Esophagus mucosa (tissue), 1 donor: ENCODE data around the gene HTT. TPM values are rescaled to one million over a fixed set of nuclear protein-coding genes. Genes with fewer than 3 reads are reported as not detected.
A peak's percentile ranks its signal among the peaks of the same experiment; 100 is the strongest.
"Not testable (repeated sequence)": the region's sequence is repeated elsewhere in the genome, so short reads cannot be mapped to it uniquely, and the experiment has no call there.

Experiments
- ATAC-seq: fragments of 200-7000 bp; cut with Tn5 transposase; one replicate; pipeline ENCODE4 v1.9.1; 2020
- total RNA-seq: library from RNA; stranded (reverse); gene quantifications from one replicate; pipeline ENCODE4 v1.2.4, GENCODE V29; 2023
- donor health status: DM: yes; HTN: yes; CAD: no.

Gene HTT
- total RNA-seq, 1 donor from 2014 or later = 39.6 TPM

- no peak for ATAC-seq
Observed at GRCh38 chr4:3046623-3047022, 27.9 kb upstream of the HTT start.

DNA sequence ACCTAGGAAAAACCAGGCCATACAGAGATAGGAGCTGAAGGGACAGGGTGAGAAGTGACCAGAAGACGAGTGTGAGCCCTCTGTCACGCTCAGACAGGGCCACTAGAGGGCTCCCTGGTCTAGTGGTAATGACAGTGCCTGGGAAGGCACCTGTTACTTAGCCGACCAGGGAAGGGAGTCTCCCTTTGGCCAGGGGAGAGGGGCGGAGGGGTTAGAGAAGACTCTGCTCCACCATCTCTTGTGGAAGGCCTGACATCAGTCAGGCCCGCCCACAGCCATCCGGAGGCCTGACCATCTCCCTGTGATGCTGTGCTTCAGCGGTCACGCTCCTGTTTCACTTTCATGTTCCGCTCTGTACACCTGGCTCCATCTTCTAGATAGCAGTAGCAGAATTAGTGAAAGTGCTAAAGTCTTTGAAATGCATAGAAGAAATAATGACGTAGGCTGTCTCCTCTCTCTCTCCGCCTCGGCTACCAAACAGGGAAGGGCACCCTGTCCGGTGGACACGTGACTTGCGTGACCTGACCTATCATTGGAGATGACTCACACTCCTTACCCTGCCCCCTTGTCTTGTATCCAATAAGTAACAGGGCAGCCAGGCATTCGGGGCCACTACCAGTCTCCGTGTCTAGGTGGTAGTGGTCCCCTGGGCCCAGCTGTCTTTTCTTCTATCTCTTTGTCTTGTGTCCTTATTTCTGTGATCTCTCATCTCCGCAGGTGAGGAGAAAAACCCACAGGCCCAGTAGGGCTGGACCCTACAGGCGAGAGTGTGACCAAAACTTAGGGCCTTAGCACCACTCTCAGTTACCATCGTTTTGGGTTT is 26.8 kb upstream of the HTT start:
- peak; percentile 75 for ATAC-seq

DNA sequence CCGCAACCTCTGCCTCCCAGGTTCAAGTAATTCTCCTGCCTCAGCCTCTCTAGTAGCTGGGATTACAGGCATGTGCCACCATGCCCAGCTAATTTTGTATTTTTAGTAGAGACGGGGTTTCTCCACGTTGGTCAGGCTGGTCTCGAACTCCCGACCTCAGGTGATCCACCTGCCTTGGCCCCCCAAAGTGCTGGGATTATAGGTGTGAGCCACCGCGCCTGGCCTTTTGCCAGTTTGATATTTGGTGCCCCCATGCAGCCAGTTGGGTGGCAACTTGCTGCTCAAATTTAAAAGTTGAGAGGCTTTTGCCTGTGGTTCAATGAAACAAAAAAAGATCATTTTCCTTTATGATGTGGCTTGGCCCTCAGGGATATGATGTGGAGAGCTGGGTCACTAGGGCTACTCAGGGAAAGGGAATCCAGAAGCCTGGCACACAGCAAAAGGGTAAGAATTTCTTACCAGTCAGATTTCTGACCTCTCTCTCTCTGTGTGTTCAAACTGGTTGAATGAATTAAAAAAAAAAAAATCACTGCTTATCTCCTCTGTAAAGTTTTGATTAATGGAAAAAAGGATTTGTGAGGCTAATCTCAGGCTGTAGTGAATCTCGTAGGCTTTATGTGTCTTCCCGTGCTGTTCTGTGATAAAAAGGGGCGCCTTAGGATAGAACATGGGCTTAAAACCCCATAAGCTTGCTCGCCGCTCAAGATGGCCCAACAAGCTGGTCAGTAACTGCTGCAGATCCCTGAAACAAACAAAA is 23.2 kb upstream of the HTT start:
- ATAC-seq = not testable (repeated sequence)

DNA sequence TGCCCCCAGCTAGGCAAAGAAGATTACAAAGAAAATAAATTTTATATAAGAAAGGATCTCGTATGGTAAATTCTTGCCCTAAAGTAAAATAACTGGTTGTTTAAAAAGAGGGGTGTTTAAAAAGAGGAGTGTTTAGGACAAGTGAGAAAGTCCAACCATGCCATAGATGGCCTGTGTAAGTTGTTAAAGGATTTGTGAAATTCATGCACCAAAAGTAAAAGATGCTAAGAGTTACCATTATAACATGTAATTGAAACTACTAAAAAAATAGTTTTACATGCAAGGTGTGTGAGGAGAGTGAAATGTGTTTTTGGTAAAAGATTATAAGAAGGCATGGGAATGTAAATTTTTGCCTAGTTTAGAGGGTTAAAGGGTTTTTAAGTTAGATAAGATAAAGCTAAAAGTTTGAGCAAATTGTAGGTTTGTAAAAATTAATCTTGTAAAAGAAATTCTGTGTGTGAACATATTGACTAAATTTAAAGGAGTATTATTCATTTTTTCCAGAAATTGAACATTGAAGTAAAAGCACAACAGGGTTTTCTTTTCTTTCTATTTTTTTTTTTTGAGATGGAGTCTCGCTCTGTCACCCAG is 20.2 kb upstream of the HTT start:
- ATAC-seq = no peak

GRCh38 chr4:3059943-3060342 is 14.5 kb upstream of the HTT start:
- ATAC-seq = no peak

- no peak for ATAC-seq
Observed at GRCh38 chr4:3060946-3061345, 13.5 kb upstream of the HTT start.

DNA sequence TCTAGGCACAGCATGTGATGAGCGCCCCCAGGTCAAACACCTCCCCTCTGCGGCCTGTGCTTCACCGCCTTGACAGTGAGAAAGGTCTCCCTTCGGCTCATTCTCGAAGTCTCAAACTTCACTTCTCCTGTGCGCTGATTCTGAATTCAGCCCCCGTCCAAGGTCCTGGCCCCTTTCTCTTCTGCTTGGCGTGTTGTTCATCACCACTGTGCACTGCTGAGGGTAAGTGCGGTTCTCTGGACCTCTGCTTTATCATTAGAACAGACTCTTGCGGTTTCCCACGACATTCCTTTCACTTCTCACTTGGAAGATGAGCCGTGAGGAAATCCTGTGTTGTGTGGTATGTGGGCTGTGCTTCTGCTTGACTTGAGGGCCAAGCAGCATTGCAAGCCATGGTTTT is 12.0 kb upstream of the HTT start:
- no peak for ATAC-seq

DNA sequence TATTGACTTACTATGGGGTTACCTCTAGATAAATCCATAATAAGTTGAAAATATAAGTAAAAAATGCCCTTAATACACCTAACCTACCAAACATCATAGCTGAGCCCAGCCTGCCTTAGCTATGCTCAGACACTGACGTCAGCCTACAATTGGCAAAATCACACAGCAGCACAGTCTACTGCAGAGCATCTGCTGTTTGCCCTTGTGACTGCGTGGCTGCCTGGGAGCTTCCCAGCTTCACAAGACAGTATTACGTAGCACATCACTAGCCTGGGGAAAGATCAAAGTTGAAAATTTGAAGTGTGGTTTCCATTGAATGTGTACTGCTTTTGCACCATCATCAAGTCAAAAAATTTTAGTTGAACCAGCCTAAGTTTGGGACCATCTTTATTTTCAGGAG is 8.9 kb upstream of the HTT start:
- no peak for ATAC-seq

- ATAC-seq = no peak
Observed at GRCh38 chr4:3066836-3067400, 7.6 kb upstream of the HTT start.

DNA sequence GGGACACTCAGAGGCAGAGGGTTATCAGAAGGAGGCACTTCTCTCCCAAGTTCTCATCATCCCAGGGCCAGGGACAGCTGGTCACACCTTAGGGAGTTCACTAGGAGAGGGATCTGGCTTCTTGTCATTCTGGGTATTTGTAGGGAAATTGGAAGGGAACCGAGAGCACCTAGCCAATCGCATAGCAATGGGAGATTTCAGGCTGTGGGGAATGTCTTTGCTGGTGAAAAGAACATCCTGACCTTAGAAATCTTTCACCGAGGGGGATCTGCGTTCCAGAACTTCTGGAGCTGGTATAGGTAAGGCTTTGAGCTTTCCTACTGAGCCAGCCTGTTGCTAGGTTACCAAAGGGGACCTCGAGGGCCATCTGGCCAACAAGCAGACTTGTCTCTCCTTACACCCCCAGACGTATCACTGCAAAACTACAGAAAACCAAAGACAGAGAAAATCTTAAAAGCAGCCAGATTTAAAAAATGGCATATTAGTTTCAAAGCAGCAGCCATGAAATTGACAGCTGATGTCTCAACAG is 6.9 kb upstream of the HTT start:
- no peak for ATAC-seq

GRCh38 chr4:3069661-3070199 is 4.8 kb upstream of the HTT start:
- no peak for ATAC-seq

GRCh38 chr4:3070709-3071500 is 3.6 kb upstream of the HTT start:
- no peak for ATAC-seq

DNA sequence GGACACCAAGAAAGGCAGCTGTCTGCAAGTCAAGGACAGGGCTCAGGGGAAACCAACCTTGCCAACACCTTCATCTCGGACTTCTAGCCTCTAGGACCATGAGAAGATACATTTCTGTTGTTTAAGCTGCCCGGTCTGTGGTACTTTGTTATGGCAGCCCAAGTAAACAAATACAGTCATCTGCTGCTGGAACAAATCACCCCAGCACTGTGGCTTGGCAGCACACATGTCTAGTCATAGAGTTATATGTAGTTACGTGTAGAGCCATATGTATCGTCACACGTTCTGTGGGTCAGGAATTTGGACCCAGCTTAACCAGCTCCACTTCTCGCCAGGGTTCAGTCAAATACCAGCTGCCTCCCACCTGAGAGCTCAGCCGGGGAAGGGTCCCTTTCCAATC is 2.7 kb upstream of the HTT start:
- ATAC-seq = no peak

- ATAC-seq = no peak
Observed at GRCh38 chr4:3073158-3074077, 1.1 kb upstream of the HTT start.

GRCh38 chr4:3074846-3075651 is 568 bp downstream of the HTT start:
- ATAC-seq = no peak

DNA sequence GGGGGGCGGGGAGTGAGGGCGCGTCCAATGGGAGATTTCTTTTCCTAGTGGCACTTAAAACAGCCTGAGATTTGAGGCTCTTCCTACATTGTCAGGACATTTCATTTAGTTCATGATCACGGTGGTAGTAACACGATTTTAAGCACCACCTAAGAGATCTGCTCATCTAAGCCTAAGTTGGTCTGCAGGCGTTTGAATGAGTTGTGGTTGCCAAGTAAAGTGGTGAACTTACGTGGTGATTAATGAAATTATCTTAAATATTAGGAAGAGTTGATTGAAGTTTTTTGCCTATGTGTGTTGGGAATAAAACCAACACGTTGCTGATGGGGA is 1.1 kb downstream of the HTT start:
- ATAC-seq = no peak

DNA sequence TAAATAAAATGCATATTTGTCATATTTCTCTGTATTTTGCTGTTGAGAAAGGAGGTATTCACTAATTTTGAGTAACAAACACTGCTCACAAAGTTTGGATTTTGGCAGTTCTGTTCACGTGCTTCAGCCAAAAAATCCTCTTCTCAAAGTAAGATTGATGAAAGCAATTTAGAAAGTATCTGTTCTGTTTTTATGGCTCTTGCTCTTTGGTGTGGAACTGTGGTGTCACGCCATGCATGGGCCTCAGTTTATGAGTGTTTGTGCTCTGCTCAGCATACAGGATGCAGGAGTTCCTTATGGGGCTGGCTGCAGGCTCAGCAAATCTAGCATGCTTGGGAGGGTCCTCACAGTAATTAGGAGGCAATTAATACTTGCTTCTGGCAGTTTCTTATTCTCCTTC is 3.3 kb downstream of the HTT start:
- ATAC-seq = no peak

DNA sequence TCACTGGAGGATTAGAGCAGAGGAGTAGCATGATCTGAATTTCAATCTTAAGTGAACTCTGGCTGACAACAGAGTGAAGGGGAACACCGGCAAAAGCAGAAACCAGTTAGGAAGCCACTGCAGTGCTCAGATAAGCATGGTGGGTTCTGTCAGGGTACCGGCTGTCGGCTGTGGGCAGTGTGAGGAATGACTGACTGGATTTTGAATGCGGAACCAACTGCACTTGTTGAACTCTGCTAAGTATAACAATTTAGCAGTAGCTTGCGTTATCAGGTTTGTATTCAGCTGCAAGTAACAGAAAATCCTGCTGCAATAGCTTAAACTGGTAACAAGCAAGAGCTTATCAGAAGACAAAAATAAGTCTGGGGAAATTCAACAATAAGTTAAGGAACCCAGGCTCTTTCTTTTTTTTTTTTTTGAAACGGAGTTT is 5.2 kb downstream of the HTT start:
- no peak for ATAC-seq

GRCh38 chr4:3082925-3083515 is 8.5 kb downstream of the HTT start:
- ATAC-seq = no peak

DNA sequence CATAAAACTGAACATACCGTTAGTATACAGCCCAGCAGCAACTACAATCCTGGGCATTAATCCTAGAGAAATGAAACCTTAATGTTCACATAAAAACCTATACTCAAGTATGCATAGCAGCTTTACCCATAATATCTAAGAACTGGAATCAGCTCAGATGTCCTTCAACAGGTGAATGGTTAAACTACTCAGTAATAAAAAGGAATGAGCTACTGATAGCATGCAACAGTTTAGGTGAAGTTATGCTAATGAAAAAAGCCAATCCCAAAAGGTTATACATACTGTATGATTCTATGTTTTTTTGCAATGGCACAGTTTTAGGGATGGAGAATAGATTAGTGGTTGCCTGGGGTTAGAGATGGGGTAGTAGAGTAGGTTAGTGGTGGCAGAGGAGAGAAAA is 9.3 kb downstream of the HTT start:
- ATAC-seq = no peak
